ENCODE data around the gene ZNHIT6.

GRCh38 chr1:85607126-85607920 is 100.9 kb downstream of the ZNHIT6 start:
- no peak for TF ChIP-seq CTCF (conservative IDR thresholded peaks at IDR 0.05; ENCODE audit: low read length)
- TF ChIP-seq EZH2phosphoT487 (IDR thresholded peaks at IDR 0.05; ENCODE audit: borderline replicate concordance, low read depth, low read length), result no peak

Measured in OCI-LY7 (cell line).